ENCODE data around the gene ACSF2.

GRCh38 chr17:50520483-50520882, 94.5 kb downstream of the ACSF2 start:
- TF ChIP-seq CTCF (IDR thresholded peaks at IDR 0.05; ENCODE audit: extremely low read depth in 1 of 2, insufficient read depth in 1 of 2, low read depth in 1 of 2, low read length in 2 of 2) = no peak
- no peak for TF ChIP-seq POLR2A (IDR thresholded peaks at IDR 0.05; ENCODE audit: low read depth, low read length)
- no peak for TF ChIP-seq POLR2AphosphoS5 (IDR thresholded peaks at IDR 0.05; ENCODE audit: insufficient read depth, low read depth, low read length)

Measured in endothelial cell of umbilical vein (primary cell).